ENCODE results near the gene SPOP. TPM values are rescaled to one million over a fixed set of nuclear protein-coding genes. Genes with fewer than 3 reads are reported as not detected.

The SPOP gene
- total RNA-seq, 1 donor from 2014 or later: 48.6 TPM

DNA sequence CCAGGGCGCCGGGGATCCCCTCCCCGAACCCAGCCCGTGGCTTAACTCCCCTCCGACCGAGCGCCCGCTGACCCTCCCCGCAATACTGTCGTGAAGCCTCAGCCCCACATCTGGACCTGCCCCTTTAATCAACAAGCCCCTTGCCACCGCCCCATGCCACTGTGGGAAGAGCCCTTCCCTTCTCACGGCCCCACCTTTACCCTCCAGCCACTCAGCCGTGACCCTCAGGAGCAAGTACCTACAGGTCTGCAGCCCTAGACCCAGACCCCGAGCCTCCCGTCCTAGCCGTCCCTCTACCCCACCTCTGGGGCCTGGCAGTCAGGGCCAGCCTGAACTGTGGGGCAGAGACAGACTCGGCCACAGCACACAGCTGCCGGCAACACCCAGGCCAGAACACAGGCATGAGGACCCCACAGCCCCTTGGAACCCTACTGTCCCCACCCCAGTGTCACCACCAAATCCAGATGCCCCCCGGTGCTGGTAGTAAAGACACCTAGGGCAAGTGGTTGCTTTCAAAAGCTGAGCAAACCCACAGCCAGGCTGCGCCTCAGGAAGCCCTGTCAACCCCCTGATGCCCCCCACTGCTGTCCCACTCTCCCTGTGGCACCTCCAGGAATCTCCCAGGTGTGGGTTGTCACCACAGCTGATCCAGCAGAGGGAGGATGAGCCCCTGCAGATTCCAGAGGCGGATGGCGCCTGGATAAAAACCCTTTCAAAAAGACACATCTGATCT is 100.8 kb downstream of the SPOP start:
- H3K27ac Mint-ChIP-seq (ENCODE audit: unreplicated experiment): no peak overlapping the region
- H3K9me3 Mint-ChIP-seq (ENCODE audit: unreplicated experiment): peaks cover 2% of the 10 kb centered on the region
- TF ChIP-seq, protein P1, sequence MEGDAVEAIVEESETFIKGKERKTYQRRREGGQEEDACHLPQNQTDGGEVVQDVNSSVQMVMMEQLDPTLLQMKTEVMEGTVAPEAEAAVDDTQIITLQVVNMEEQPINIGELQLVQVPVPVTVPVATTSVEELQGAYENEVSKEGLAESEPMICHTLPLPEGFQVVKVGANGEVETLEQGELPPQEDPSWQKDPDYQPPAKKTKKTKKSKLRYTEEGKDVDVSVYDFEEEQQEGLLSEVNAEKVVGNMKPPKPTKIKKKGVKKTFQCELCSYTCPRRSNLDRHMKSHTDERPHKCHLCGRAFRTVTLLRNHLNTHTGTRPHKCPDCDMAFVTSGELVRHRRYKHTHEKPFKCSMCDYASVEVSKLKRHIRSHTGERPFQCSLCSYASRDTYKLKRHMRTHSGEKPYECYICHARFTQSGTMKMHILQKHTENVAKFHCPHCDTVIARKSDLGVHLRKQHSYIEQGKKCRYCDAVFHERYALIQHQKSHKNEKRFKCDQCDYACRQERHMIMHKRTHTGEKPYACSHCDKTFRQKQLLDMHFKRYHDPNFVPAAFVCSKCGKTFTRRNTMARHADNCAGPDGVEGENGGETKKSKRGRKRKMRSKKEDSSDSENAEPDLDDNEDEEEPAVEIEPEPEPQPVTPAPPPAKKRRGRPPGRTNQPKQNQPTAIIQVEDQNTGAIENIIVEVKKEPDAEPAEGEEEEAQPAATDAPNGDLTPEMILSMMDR (IDR thresholded peaks at IDR 0.05; ENCODE audit: insufficient read depth, low read depth, low read length): no peak
- no peak for TF ChIP-seq EZH2 (IDR thresholded peaks at IDR 0.05; ENCODE audit: insufficient read depth, low read length)

DNA sequence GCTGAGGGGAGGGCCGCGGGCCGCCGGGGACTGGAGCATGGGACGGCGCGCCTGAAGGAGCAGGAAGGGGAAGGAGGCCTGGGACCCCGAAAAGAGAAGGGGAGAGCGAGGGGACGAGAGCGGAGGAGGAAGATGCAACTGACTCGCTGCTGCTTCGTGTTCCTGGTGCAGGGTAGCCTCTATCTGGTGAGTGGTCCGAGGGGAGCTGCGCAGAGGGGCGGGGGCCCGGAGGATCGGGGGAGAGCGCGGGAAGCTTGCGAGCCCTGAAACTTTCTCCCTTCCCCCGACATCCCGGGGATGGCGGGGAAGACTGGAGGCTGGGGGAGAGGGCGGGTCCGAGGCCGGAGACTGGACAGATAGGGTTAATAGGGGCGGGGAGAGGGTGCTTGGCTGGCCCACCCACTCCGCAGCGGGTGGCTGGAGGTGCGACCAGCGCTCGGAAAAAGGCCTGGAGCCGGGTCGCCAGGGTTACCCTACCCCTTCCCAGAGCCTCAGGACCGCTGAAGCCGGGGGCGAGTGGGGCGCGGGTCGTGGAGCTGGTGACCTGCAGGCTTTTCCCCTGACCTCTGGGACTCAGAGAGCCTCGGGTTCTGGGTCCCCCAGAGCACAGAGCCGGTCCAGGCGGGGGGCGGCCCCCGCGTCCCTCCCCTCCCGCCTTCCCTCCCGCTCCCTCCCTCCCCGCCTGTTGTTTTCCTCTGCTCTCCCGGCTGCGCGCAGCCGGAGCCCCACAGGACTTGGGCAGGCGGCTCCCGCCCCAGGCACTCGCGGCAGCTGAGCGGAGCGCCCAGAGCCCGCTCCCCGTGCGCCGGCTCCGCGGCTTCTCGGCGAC is 101.6 kb downstream of the SPOP start:
- peaks cover 59% of the 10 kb centered on the region for H3K27me3 Mint-ChIP-seq (ENCODE audit: low read depth, unreplicated experiment)
- Histone ChIP-seq H3K36me3 (ENCODE audit: insufficient read depth, low read length) (no peaks in the 10 kb centered on the region), H3K27me3 (ENCODE audit: insufficient read depth, low read length) (peaks cover 43% of the 10 kb centered on the region), H3K4me1 (ENCODE audit: insufficient read depth, low read length) (peaks cover 10% of the 10 kb centered on the region), H2AFZ (ENCODE audit: low read depth, low read length) (peak overlapping the region; percentile 69), H3K27ac (ENCODE audit: low read depth, low read length) (no peak overlapping the region), H3K4me3 (ENCODE audit: insufficient read depth, low read depth, low read length) (peak overlapping the region; percentile 61), H3K4me2 (ENCODE audit: low read length) (peak overlapping the region; percentile 94), H3K9ac (ENCODE audit: low read length) (peak overlapping the region; percentile 38), H3K9me3 (ENCODE audit: insufficient read depth, low read depth, low read length) (no peaks in the 10 kb centered on the region), H3K79me2 (ENCODE audit: insufficient read depth, low read length) (no peaks in the 10 kb centered on the region), H4K20me1 (ENCODE audit: insufficient read depth, low read length) (no peaks in the 10 kb centered on the region)
- peaks cover 6% of the 10 kb centered on the region for H3K36me3 Mint-ChIP-seq (ENCODE audit: low read depth, unreplicated experiment)
- TF ChIP-seq, protein P1 (IDR thresholded peaks at IDR 0.05; ENCODE audit: insufficient read depth, low read depth, low read length): no peak
- peak; percentile 42 for TF ChIP-seq EZH2 (IDR thresholded peaks at IDR 0.05; ENCODE audit: insufficient read depth, low read length)
- DNase-seq (ENCODE audit: low read depth) (no peak), FAIRE-seq (no peak)
- no peak overlapping the region for H3K27ac Mint-ChIP-seq (ENCODE audit: unreplicated experiment)
- H3K4me1 Mint-ChIP-seq (ENCODE audit: low read depth, unreplicated experiment): no peaks in the 10 kb centered on the region
- peaks cover 2% of the 10 kb centered on the region for H3K9me3 Mint-ChIP-seq (ENCODE audit: unreplicated experiment)
- H3K4me3 Mint-ChIP-seq (ENCODE audit: unreplicated experiment): peak overlapping the region; percentile 83

More for the DNA sequence above, 100.8 kb downstream of the SPOP start:
- Histone ChIP-seq H3K79me2 (ENCODE audit: insufficient read depth, low read length) (no peaks in the 10 kb centered on the region), H2AFZ (ENCODE audit: low read depth, low read length) (peak overlapping the region; percentile 56), H3K4me1 (ENCODE audit: insufficient read depth, low read length) (peaks cover 10% of the 10 kb centered on the region), H3K36me3 (ENCODE audit: insufficient read depth, low read length) (no peaks in the 10 kb centered on the region), H3K4me3 (ENCODE audit: insufficient read depth, low read depth, low read length) (peak overlapping the region; percentile 61), H3K9me3 (ENCODE audit: insufficient read depth, low read depth, low read length) (no peaks in the 10 kb centered on the region), H3K27me3 (ENCODE audit: insufficient read depth, low read length) (peaks cover 37% of the 10 kb centered on the region), H3K4me2 (ENCODE audit: low read length) (peak overlapping the region; percentile 94), H3K27ac (ENCODE audit: low read depth, low read length) (no peak overlapping the region), H4K20me1 (ENCODE audit: insufficient read depth, low read length) (no peaks in the 10 kb centered on the region), H3K9ac (ENCODE audit: low read length) (peak overlapping the region; percentile 38)
- Mint-ChIP-seq H3K4me3 (ENCODE audit: unreplicated experiment) (peak overlapping the region; percentile 75), H3K4me1 (ENCODE audit: low read depth, unreplicated experiment) (no peaks in the 10 kb centered on the region), H3K27me3 (ENCODE audit: low read depth, unreplicated experiment) (peaks cover 51% of the 10 kb centered on the region), H3K36me3 (ENCODE audit: low read depth, unreplicated experiment) (peaks cover 6% of the 10 kb centered on the region)
- FAIRE-seq: no peak
- no peak for DNase-seq (ENCODE audit: low read depth)
